SU-DHL-6 (cell line): ENCODE data around the gene LTC4S.
"Not testable (repeated sequence)": the region's sequence is repeated elsewhere in the genome, so short reads cannot be mapped to it uniquely, and the experiment has no call there.

Experiments used
- EZH2phosphoT487 ChIP-seq: fragments of 200-600 bp; sonication (generic), shearing (Covaris generic); conservative IDR thresholded peaks from 2 replicates; pipeline ENCODE4 v1.6.1; 2018; ENCODE audit warnings: mild to moderate bottlenecking, antibody characterized with exemption, low read length, moderate library complexity, mixed read lengths
- TF ChIP-seq, protein P1 (sequence below): fragments of 200-600 bp; sonication (generic); IDR thresholded peaks from one replicate; pipeline ENCODE4 v1.5.1; 2017; ENCODE audit warnings: antibody characterized with exemption, mild to moderate bottlenecking, low read length, moderate library complexity; ENCODE audit not compliant: insufficient read depth, poor library complexity, severe bottlenecking

DNA sequence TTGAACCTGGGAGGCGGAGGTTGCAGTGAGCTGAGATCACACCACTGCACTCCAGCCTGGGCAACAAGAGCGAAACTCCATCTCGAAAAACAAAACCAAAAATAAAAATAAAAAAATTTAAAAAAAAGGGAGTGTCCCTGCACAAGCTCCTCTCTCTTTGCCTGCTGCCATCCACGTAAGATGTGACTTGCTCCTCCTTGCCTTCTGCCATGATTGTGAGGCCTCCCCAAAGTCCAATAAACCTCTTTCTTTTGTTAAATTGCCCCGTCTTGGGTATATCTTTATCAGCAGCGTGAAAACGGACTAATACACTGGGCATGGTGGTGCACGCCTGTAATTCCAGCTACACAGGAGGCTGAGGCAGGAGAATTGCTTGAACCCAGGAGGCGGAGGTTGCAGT, 4.5 kb upstream of the LTC4S start:
- TF ChIP-seq, protein P1, sequence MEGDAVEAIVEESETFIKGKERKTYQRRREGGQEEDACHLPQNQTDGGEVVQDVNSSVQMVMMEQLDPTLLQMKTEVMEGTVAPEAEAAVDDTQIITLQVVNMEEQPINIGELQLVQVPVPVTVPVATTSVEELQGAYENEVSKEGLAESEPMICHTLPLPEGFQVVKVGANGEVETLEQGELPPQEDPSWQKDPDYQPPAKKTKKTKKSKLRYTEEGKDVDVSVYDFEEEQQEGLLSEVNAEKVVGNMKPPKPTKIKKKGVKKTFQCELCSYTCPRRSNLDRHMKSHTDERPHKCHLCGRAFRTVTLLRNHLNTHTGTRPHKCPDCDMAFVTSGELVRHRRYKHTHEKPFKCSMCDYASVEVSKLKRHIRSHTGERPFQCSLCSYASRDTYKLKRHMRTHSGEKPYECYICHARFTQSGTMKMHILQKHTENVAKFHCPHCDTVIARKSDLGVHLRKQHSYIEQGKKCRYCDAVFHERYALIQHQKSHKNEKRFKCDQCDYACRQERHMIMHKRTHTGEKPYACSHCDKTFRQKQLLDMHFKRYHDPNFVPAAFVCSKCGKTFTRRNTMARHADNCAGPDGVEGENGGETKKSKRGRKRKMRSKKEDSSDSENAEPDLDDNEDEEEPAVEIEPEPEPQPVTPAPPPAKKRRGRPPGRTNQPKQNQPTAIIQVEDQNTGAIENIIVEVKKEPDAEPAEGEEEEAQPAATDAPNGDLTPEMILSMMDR, result not testable (repeated sequence)
- TF ChIP-seq EZH2phosphoT487, result not testable (repeated sequence)
